Keratinocyte (primary cell): ENCODE measurements around the gene SSH2. TPM values are rescaled to one million over a fixed set of nuclear protein-coding genes. Genes with fewer than 3 reads are reported as not detected.
"Not testable (repeated sequence)": the region's sequence is repeated elsewhere in the genome, so short reads cannot be mapped to it uniquely, and the experiment has no call there.

Source experiments
- DNase-seq: peaks from one replicate; pipeline ENCODE4 v3.0.0-alpha.2; 2011; ENCODE audit warnings: low read depth, missing footprints, low spot score
- FAIRE-seq: peaks from 2 replicates; lab custom pipeline; 2011; peaks lifted over from hg19 to GRCh38; lab: Jason Lieb, UNC
- H2AFZ ChIP-seq: 2 replicates; pipeline ENCODE4 v1.6.0; 2012; ENCODE audit warnings: low read length, control low read depth, inconsistent platforms; ENCODE audit not compliant: control insufficient read depth
- H3K27ac ChIP-seq: 2 replicates; pipeline ENCODE4 v1.5.1; 2011; ENCODE audit warnings: low read length; ENCODE audit not compliant: control insufficient read depth, insufficient read depth
- H3K27me3 ChIP-seq: 3 replicates; pipeline ENCODE4 v1.6.0; 2011; ENCODE audit warnings: low read length; ENCODE audit not compliant: control insufficient read depth, insufficient read depth; ENCODE audit errors: extremely low read depth
- H3K36me3 ChIP-seq, 2 experiments: 2 replicates in 1 of 2; 3 replicates in 1 of 2; pipeline ENCODE4 v1.5.1; 2011; ENCODE audit warnings: low read length in 2 of 2, mild to moderate bottlenecking in 1 of 2; ENCODE audit not compliant: control insufficient read depth in 2 of 2, insufficient read depth in 2 of 2; ENCODE audit errors: extremely low read depth in 1 of 2
- H3K4me1 ChIP-seq: 3 replicates; pipeline ENCODE4 v1.5.1; 2011; ENCODE audit warnings: low read length; ENCODE audit not compliant: control insufficient read depth, insufficient read depth; ENCODE audit errors: extremely low read depth
- H3K4me2 ChIP-seq: 3 replicates; pipeline ENCODE4 v1.6.0; 2011; ENCODE audit warnings: low read depth, low read length; ENCODE audit not compliant: control insufficient read depth, insufficient read depth; ENCODE audit errors: extremely low read depth
- H3K4me3 ChIP-seq, 3 experiments: fragments of 200-600 bp in 1 of 3; sonication (generic) in 1 of 3; 2 replicates in 2 of 3; 3 replicates in 1 of 3; pipeline ENCODE4 v1.5.1; 2011 to 2016; ENCODE audit warnings: low read length in 3 of 3, mild to moderate bottlenecking in 3 of 3, control low read depth in 2 of 3, inconsistent platforms in 1 of 3, low read depth in 1 of 3, mixed read lengths in 1 of 3, mixed run types in 1 of 3, moderate library complexity in 1 of 3; ENCODE audit not compliant: control insufficient read depth in 2 of 3, insufficient read depth in 2 of 3; ENCODE audit errors: extremely low read depth in 1 of 3
- H3K79me2 ChIP-seq: 2 replicates; pipeline ENCODE4 v1.6.0; 2012; ENCODE audit warnings: low read length; ENCODE audit not compliant: control insufficient read depth, insufficient read depth
- H3K9ac ChIP-seq: 3 replicates; pipeline ENCODE4 v1.6.0; 2011; ENCODE audit warnings: low read length; ENCODE audit not compliant: control insufficient read depth, insufficient read depth; ENCODE audit errors: extremely low read depth
- H3K9me1 ChIP-seq: 3 replicates; pipeline ENCODE4 v1.6.0; 2011; ENCODE audit warnings: low read length; ENCODE audit not compliant: control insufficient read depth, insufficient read depth; ENCODE audit errors: extremely low read depth
- H3K9me3 ChIP-seq: 2 replicates; pipeline ENCODE4 v1.5.1; 2012; ENCODE audit warnings: low read depth, low read length; ENCODE audit not compliant: control insufficient read depth
- H4K20me1 ChIP-seq: 3 replicates; pipeline ENCODE4 v1.6.0; 2011; ENCODE audit warnings: low read length; ENCODE audit not compliant: control insufficient read depth, insufficient read depth; ENCODE audit errors: extremely low read depth
- EZH2 ChIP-seq: IDR thresholded peaks from one replicate; pipeline ENCODE4 v1.6.1; 2012; ENCODE audit warnings: inconsistent platforms, mild to moderate bottlenecking, low read length, moderate library complexity
- dilution Hi-C: fragments of 300-500 bp; cut with MboI; formaldehyde crosslinking; loops from one replicate; pipeline ENCODE4 v1.7.0; 2020; ENCODE audit warnings: low sequenced_read_pairs; ENCODE audit not compliant: extremely low pct_ligation_motif_present
- polyA plus RNA-seq, 5 experiments: library from polyadenylated mRNA; depleted of rRNA in 3 of 5; stranded (reverse) in 3 of 5; stranded (forward) in 1 of 5; unstranded in 1 of 5; fragments of >200 nt; gene quantifications; 1 replicate in 1 of 5; 2 replicates in 3 of 5; 3 replicates in 1 of 5; pipeline versions ENCODE4 v1.2.1 to v1.2.3, GENCODE V29; 2011 to 2012; ENCODE audit warnings: missing spikeins in 2 of 5, low read depth in 1 of 5, low replicate concordance in 1 of 5
- TF ChIP-seq, protein P1 (sequence below), 3 experiments: IDR thresholded peaks in 1 of 3; conservative IDR thresholded peaks in 1 of 3; optimal IDR thresholded peaks in 1 of 3; 2 replicates in 2 of 3; 3 replicates in 1 of 3; pipeline versions ENCODE3 to v1.5.1; 2011; ENCODE audit warnings: low read length in 3 of 3, mild to moderate bottlenecking in 3 of 3, moderate library complexity in 2 of 3, control low read depth in 1 of 3, inconsistent platforms in 1 of 3; ENCODE audit not compliant: insufficient read depth in 2 of 3; ENCODE audit errors: extremely low read depth in 1 of 3

Gene SSH2
- polyA plus RNA-seq, 1 donor (not counting 4 experiments of a cell fraction or from before 2014, with no cell fraction given) = 13.9 TPM

GRCh38 chr17:29862127-29862526 is 67.9 kb downstream of the SSH2 start:
- dilution Hi-C loops = no loop called here
- Histone ChIP-seq H3K9me1 (no peaks in the 10 kb centered on the region), H3K27me3 (no peaks in the 10 kb centered on the region), H3K9ac (no peak overlapping the region), H4K20me1 (no peaks in the 10 kb centered on the region), H3K9me3 (no peaks in the 10 kb centered on the region), H3K27ac (no peak overlapping the region), H3K36me3 (no peaks in the 10 kb centered on the region), H3K4me3 (no peak overlapping the region), H3K4me1 (peaks cover 17% of the 10 kb centered on the region), H3K4me2 (no peak overlapping the region), H3K79me2 (peaks cover 40% of the 10 kb centered on the region), H2AFZ (no peak overlapping the region)
- DNase-seq (no peak), FAIRE-seq (no peak)
- TF ChIP-seq, protein P1, sequence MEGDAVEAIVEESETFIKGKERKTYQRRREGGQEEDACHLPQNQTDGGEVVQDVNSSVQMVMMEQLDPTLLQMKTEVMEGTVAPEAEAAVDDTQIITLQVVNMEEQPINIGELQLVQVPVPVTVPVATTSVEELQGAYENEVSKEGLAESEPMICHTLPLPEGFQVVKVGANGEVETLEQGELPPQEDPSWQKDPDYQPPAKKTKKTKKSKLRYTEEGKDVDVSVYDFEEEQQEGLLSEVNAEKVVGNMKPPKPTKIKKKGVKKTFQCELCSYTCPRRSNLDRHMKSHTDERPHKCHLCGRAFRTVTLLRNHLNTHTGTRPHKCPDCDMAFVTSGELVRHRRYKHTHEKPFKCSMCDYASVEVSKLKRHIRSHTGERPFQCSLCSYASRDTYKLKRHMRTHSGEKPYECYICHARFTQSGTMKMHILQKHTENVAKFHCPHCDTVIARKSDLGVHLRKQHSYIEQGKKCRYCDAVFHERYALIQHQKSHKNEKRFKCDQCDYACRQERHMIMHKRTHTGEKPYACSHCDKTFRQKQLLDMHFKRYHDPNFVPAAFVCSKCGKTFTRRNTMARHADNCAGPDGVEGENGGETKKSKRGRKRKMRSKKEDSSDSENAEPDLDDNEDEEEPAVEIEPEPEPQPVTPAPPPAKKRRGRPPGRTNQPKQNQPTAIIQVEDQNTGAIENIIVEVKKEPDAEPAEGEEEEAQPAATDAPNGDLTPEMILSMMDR (optimal IDR thresholded peaks at IDR 0.05 in 1 of 3, IDR thresholded peaks at IDR 0.05 in 1 of 3, conservative IDR thresholded peaks at IDR 0.05 in 1 of 3; ENCODE audit: extremely low read depth in 1 of 3, insufficient read depth in 2 of 3, low read length in 3 of 3) = no peak
- TF ChIP-seq EZH2 = no peak

DNA sequence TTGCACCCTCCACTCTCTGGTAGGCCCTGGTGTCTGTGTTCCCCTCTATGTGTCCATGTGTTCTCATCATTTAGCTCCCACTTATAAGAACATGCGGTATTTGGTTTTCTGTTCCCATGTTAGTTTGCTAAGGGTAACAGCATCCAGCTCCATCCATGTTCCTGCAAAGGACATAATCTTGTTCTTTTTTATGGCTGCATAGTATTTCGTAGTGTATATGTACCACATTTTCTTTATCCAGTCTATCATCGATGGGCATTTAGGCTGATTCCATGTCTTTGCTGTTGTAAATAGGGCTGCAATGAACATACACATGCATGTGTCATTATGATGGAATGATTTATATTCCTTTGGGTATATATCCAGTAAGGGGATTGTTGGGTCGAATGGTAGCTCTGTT is 70.6 kb downstream of the SSH2 start:
- H3K36me3 ChIP-seq, H2AFZ ChIP-seq, H3K27me3 ChIP-seq, H3K9ac ChIP-seq, H4K20me1 ChIP-seq, H3K9me3 ChIP-seq, dilution Hi-C loops, H3K4me2 ChIP-seq, H3K9me1 ChIP-seq, DNase-seq, FAIRE-seq, H3K27ac ChIP-seq, H3K4me3 ChIP-seq: not testable (repeated sequence)
- Histone ChIP-seq H3K79me2 (peaks cover 37% of the 10 kb centered on the region), H3K4me1 (peaks cover 21% of the 10 kb centered on the region)

- dilution Hi-C loops = no loop called here
- Histone ChIP-seq H3K4me3 (no peak overlapping the region), H3K36me3 (no peaks in the 10 kb centered on the region), H3K4me1 (peaks cover 31% of the 10 kb centered on the region), H3K79me2 (peaks cover 39% of the 10 kb centered on the region), H3K27ac (peak overlapping the region; percentile 63), H3K9me3 (no peaks in the 10 kb centered on the region), H3K27me3 (no peaks in the 10 kb centered on the region), H3K4me2 (peak overlapping the region; percentile 41), H4K20me1 (no peaks in the 10 kb centered on the region), H3K9me1 (no peaks in the 10 kb centered on the region), H2AFZ (no peak overlapping the region), H3K9ac (no peak overlapping the region)
- peak; percentile 43 for FAIRE-seq
- TF ChIP-seq, protein P1 (optimal IDR thresholded peaks at IDR 0.05 in 1 of 3, IDR thresholded peaks at IDR 0.05 in 1 of 3, conservative IDR thresholded peaks at IDR 0.05 in 1 of 3; ENCODE audit: extremely low read depth in 1 of 3, insufficient read depth in 2 of 3, low read length in 3 of 3) = no peak
- no peak for TF ChIP-seq EZH2
- no peak for DNase-seq
Observed at GRCh38 chr17:29857823-29858222, 72.2 kb downstream of the SSH2 start.

DNA sequence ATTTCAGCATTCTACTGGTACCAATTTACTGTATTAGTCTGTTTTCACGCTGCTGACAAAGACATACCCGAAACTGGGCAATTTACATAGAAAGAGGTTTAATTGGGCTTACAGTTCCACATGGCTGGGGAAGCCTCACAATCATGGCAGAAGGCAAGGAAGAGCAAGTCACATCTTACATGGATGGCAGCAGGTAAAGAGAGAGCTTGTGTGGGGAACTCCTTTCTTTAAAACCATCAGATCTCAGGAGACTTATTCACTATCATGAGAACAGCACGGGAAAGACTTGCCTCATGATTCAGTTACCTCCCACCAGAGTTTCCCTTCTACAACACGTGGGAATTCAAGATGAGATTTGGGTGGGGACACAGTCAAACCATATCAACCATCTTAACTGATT is 72.9 kb downstream of the SSH2 start:
- H3K9ac ChIP-seq, dilution Hi-C loops, H2AFZ ChIP-seq, H3K27me3 ChIP-seq, DNase-seq, H3K4me3 ChIP-seq, H3K36me3 ChIP-seq, H3K4me2 ChIP-seq, FAIRE-seq, H3K27ac ChIP-seq, H3K9me1 ChIP-seq, H3K9me3 ChIP-seq, H4K20me1 ChIP-seq: not testable (repeated sequence)
- Histone ChIP-seq H3K4me1 (peaks cover 31% of the 10 kb centered on the region), H3K79me2 (peaks cover 35% of the 10 kb centered on the region)
